Lower lobe of right lung (tissue), 2 donors: ENCODE measurements around the gene SIRT4. TPM values are rescaled to one million over a fixed set of nuclear protein-coding genes. Genes with fewer than 3 reads are reported as not detected.
A peak's percentile ranks its signal among the peaks of the same experiment; 100 is the strongest.

Experiments used
- ATAC-seq, 2 donors: fragments of 200-7000 bp; cut with Tn5 transposase; one replicate each; pipeline ENCODE4 v1.9.1; 2020 to 2022; ENCODE audit warnings: mild to moderate bottlenecking in 2 of 2, moderate library complexity in 2 of 2
- DNase-seq: peaks from one replicate; pipeline ENCODE4 v3.0.0-alpha.2; 2020
- H3K27ac ChIP-seq: fragments of 200-600 bp; one replicate; pipeline ENCODE4 v1.8.0; 2022
- H3K27me3 ChIP-seq: fragments of 200-600 bp; one replicate; pipeline ENCODE4 v1.8.0; 2022; ENCODE audit warnings: low read depth
- H3K36me3 ChIP-seq: fragments of 200-600 bp; one replicate; pipeline ENCODE4 v1.8.0; 2022; ENCODE audit warnings: mild to moderate bottlenecking
- H3K4me1 ChIP-seq: fragments of 200-600 bp; one replicate; pipeline ENCODE4 v1.8.0; 2022
- H3K4me3 ChIP-seq: fragments of 200-600 bp; one replicate; pipeline ENCODE4 v1.8.0; 2022; ENCODE audit warnings: mild to moderate bottlenecking
- H3K9me3 ChIP-seq: fragments of 200-600 bp; one replicate; pipeline ENCODE4 v1.8.0; 2022
- intact Hi-C: fragments of 100-400 bp; cut with DNase I; formaldehyde crosslinking; loops from one replicate; pipeline ENCODE4 v1.11.0; 2022
- total RNA-seq: library from RNA; stranded (reverse); fragmentation: NEBNext Ultra II Directional; extraction: Animal tissue kit (Norgen Biotek cat#: 25700); gene quantifications from one replicate; pipeline ENCODE4 v1.2.1, GENCODE V29; 2021
- TF ChIP-seq, protein P1 (sequence below): fragments of 200-600 bp; IDR thresholded peaks from one replicate; pipeline ENCODE4 v1.8.0; 2022; ENCODE audit warnings: antibody characterized with exemption, mild to moderate bottlenecking
- donor health status: DM: no; HTN: yes; CAD: no; lungs with severe emphysema.

Gene SIRT4
- total RNA-seq, 1 donor from 2014 or later: 2.1 TPM

DNA sequence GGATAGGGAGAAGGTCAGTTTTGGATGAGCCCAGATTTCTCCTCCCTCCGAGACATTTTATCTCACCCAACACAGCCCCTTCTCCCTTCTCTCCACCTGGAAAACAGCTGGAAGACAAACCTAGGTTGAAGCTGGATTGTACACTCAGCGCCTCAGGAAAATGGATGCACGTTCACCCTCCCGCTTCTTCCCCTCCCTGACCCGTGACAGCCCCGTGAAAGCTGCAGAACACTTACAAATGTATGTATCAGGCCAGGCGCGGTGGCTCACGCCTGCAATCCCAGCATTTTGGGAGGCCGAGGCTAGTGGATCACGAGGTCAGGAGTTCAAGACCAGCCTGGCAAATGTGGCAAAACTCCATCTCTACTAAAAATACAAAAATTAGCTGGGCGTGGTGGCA, 14.6 kb upstream of the SIRT4 start:
- no peaks in the 10 kb centered on the region for H3K9me3 ChIP-seq
- no peak for DNase-seq
- no peaks in the 10 kb centered on the region for H3K27me3 ChIP-seq
- no peak for ATAC-seq
- H3K4me3 ChIP-seq: no peak overlapping the region
- H3K4me1 ChIP-seq: peaks cover 7% of the 10 kb centered on the region
- H3K27ac ChIP-seq: no peak overlapping the region
- TF ChIP-seq, protein P1, sequence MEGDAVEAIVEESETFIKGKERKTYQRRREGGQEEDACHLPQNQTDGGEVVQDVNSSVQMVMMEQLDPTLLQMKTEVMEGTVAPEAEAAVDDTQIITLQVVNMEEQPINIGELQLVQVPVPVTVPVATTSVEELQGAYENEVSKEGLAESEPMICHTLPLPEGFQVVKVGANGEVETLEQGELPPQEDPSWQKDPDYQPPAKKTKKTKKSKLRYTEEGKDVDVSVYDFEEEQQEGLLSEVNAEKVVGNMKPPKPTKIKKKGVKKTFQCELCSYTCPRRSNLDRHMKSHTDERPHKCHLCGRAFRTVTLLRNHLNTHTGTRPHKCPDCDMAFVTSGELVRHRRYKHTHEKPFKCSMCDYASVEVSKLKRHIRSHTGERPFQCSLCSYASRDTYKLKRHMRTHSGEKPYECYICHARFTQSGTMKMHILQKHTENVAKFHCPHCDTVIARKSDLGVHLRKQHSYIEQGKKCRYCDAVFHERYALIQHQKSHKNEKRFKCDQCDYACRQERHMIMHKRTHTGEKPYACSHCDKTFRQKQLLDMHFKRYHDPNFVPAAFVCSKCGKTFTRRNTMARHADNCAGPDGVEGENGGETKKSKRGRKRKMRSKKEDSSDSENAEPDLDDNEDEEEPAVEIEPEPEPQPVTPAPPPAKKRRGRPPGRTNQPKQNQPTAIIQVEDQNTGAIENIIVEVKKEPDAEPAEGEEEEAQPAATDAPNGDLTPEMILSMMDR: no peak
- intact Hi-C loops: no loop called here
- H3K36me3 ChIP-seq: no peaks in the 10 kb centered on the region

DNA sequence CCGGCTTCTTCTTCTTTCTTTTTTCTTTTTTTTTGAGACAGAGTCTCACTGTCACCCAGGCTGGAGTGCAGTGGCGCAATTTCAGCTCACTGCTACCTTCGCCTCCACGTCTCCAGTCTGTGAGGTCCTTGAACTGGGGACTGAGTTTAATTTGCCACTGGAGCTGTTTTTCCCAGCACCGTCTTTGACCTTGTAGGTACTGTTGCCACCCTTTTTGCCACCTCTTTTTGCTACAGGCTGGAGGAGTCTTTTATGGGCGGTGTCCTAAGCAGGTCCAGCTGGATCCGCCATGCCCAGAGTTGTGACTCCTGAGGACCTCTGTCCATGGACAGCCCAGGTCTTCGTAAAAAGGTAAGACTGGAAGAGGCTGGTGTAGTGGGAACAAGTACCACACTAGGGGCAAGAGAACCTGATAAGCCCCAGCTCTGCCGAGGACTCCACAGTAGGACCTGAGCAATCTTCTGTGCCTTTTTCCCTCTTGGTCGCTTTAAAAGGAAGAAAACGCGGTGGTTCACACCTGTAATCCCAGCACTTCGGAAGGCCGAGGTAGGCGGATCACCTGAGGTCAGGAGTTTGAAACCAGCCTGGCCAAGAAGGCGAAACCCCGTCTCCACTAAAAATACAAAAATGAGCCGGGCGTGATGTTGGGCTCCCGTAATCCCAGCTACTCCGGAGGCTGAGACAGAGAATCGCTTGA, 11.4 kb upstream of the SIRT4 start:
- TF ChIP-seq, protein P1: no peak
- peak; percentile 57 for DNase-seq
- Histone ChIP-seq H3K27me3 (no peaks in the 10 kb centered on the region), H3K4me1 (peaks cover 11% of the 10 kb centered on the region), H3K36me3 (no peaks in the 10 kb centered on the region), H3K9me3 (no peaks in the 10 kb centered on the region), H3K4me3 (peak overlapping the region; percentile 61), H3K27ac (peak overlapping the region; percentile 100)
- intact Hi-C loops: no loop called here
- ATAC-seq: peak; percentile 15 to 42

DNA sequence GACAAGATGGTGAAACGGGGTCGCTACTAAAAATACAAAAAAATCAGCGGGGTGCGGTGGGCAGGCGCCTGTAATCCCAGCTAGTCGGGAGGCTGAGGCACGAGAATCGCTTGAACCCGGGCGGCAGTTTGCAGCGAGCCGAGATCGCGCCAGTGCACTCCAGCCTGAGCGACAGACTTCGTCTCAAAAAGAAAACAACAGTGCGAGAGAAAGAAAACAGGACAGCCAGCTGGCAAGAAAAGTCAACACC, 9.8 kb upstream of the SIRT4 start:
- TF ChIP-seq, protein P1: no peak
- no peaks in the 10 kb centered on the region for H3K36me3 ChIP-seq
- peaks cover 11% of the 10 kb centered on the region for H3K4me1 ChIP-seq
- DNase-seq: peak; percentile 55
- no peaks in the 10 kb centered on the region for H3K9me3 ChIP-seq
- H3K27me3 ChIP-seq: no peaks in the 10 kb centered on the region
- peak; percentile 0 to 2 for ATAC-seq
- intact Hi-C loops: no loop called here
- peak overlapping the region; percentile 61 for H3K4me3 ChIP-seq
- H3K27ac ChIP-seq: peak overlapping the region; percentile 100

DNA sequence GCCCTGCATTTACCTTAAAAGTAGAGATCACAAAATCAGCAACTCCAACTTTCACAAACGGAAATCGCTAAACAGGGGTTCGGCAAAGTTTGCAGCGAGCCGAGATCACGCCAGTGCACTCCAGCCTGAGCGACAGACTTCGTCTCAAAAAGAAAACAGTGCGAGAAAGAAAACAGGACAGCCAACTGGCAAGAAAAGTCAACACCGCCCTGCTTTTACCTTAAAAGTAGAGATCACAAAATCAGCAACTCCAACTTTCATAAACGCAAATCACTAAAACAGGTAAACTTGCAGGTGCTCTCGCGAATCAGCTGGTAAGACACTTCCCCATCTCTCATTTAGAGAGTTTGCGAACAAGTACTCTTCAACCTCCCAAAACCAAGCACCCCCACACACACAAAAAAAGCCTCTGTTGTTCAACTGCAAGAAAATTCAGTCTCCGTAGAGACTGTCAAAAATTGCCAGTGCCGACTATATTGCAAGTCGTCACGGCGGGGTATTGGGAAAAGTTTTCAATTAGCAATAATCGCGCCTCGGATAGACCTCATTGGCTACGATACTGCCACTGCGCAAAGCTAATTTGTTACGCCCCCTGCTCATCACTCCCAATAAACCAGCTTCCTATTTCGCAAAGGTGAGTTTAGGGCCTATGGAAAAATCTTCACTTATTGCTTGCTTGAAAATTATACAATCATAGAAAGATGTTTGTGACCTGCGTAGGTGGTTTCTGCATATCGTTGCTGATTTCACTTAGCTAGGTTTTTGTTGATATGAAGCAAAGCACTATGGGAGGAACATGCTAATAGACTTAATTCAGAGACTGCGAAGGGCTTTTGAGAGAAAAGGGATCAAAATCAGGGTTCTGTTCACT, 9.2 kb upstream of the SIRT4 start, which contains the start of gene RNU4-1:
Gene RNU4-1 (minus strand): TSS at position 577 of the 871 bp plus-strand sequence.
- TF ChIP-seq, protein P1: no peak
- H3K9me3 ChIP-seq: no peaks in the 10 kb centered on the region
- intact Hi-C loops: no loop called here
- peak within 1 kb of the TSS; percentile 61 for H3K4me3 ChIP-seq
- peak within 1 kb of the TSS; percentile 100 for H3K27ac ChIP-seq
- H3K27me3 ChIP-seq: no peaks in the 10 kb centered on the region
- no peaks in the 10 kb centered on the region for H3K36me3 ChIP-seq
- peaks cover 11% of the 10 kb centered on the region for H3K4me1 ChIP-seq
- ATAC-seq (peak; percentile 75 to 76), DNase-seq (peak; percentile 55)

DNA sequence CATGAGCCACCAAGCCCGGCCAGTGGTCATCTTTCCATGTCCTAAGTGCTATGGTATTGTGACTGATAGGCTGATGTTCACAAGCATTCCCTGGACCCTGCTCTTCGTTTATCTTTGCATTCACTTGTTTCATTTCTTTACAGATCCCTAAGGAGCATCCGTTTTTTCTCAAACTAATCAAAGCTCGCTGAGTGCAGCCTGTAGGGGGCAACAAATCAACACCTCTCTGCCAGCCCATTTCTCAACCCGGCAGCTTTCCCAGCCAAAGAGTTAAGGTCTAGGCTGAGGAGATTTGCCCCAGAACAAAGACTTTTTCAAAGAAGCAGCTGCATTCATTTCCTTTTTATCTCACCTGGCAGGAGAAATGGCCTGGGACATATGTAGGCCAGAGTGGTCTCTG, 12.1 kb downstream of the SIRT4 start:
- TF ChIP-seq, protein P1: no peak
- DNase-seq (no peak), ATAC-seq (no peak)
- no peaks in the 10 kb centered on the region for H3K27me3 ChIP-seq
- H3K36me3 ChIP-seq: no peaks in the 10 kb centered on the region
- intact Hi-C loops: no loop called here
- no peak overlapping the region for H3K27ac ChIP-seq
- no peak overlapping the region for H3K4me3 ChIP-seq
- no peaks in the 10 kb centered on the region for H3K9me3 ChIP-seq
- peaks cover 11% of the 10 kb centered on the region for H3K4me1 ChIP-seq
